ENCODE results near the gene AATK. TPM values are rescaled to one million over a fixed set of nuclear protein-coding genes. Genes with fewer than 3 reads are reported as not detected.

AATK gene
- total and polyA plus RNA-seq, 2 experiments from 2014 or later = 5.7 to 6.3 TPM

DNA sequence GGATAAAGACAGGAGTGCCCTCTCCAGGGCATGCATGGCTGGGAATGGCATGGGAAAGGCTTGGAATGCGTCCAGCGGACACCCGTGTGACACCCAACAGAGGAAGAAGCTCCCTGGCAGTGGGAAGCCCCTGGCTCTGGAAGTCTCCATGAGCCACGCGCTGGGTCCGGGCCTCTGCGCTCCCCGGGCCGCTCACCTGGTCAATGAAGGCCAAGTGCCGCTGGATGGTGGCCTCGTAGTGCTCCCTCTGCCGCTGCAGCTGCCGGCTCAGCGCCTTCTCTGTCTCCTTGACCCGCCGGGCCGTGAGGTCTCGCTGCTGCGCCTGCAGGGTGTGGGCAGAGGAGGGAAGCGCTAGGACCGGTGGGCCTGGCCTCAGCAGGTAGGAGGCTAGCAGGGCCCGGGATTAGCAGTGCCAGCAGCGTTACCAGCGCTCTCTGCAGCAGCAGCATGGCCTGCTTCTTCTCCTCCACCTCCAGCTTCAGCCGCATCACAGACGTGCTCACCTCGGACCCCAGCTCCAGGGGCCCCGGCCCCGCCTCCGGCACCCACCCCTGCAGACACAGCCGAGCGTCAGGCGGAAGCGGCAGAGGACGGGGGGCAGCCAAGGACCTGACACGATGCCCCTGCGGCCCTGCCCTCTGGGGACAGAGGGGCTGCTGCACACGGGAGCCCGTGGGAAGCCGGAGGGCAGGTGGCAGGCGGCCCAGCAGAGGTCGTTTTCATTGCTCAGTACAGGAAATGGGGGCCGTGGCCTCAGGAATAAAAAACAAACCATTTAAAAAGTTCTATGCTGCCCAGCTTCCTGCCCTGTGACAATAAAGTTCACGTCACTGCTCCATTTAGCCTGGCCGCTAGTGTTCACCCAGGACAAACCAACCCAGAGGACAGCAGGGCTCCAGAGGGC lies 30.7 kb upstream of the AATK start:
- no peaks in the 10 kb centered on the region for H3K36me3 ChIP-seq (replicated peaks; ENCODE audit: insufficient read depth, low read depth)
- WGBS (ENCODE audit: low lambda C conversion rate, missing lambda C conversion rate) = 96% methylated on average over 42 of the region's 45 CpGs

DNA sequence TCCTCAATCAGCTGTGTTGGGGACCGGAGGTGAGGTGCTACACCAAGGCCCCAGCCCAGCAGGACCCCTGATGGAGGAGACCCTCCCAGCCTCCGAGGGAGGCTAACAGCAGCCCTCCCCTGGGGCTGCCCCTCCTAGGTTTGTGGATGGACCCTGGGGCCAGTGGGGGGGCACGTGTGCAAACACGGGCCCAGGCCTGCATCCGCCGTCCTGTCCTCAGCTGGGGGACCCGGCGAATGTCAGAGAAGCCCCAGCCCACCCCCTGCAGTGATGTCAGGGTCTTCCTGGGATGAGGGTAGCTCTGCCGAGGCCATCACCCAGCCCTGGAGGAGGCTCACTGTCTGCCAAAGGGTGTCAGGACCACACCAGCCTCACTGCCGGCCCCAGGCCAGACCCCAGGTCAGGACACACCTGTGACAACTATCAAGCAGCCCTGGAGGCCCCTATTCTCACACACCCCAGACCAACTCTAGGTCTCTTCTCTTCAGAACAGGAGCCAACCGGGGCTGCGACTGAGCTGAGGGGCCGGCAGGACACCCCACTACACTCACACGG lies 30.0 kb upstream of the AATK start:
- Histone ChIP-seq H4K20me1 (ENCODE audit: insufficient read depth, poor library complexity, severe bottlenecking) (no peaks in the 10 kb centered on the region), H3K9me2 (replicated peaks; ENCODE audit: insufficient read depth) (no peaks in the 10 kb centered on the region), H2AFZ (no peak overlapping the region), H3K9me3 (ENCODE audit: low read depth) (no peaks in the 10 kb centered on the region), H3K4me3 (no peak overlapping the region), H3K27ac (no peak overlapping the region), H3K36me3 (replicated peaks; ENCODE audit: insufficient read depth, low read depth) (no peaks in the 10 kb centered on the region), H3K27me3 (no peaks in the 10 kb centered on the region), H3K79me2 (no peaks in the 10 kb centered on the region), H3K4me1 (ENCODE audit: insufficient read depth) (no peaks in the 10 kb centered on the region), H3K4me2 (no peak overlapping the region)
- TF ChIP-seq EZH2 (IDR thresholded peaks at IDR 0.05; ENCODE audit: borderline replicate concordance) (no peak), EZH2phosphoT487 (IDR thresholded peaks at IDR 0.05; ENCODE audit: low read depth, severe bottlenecking, unreplicated experiment) (no peak)
- TF ChIP-seq, protein P1, sequence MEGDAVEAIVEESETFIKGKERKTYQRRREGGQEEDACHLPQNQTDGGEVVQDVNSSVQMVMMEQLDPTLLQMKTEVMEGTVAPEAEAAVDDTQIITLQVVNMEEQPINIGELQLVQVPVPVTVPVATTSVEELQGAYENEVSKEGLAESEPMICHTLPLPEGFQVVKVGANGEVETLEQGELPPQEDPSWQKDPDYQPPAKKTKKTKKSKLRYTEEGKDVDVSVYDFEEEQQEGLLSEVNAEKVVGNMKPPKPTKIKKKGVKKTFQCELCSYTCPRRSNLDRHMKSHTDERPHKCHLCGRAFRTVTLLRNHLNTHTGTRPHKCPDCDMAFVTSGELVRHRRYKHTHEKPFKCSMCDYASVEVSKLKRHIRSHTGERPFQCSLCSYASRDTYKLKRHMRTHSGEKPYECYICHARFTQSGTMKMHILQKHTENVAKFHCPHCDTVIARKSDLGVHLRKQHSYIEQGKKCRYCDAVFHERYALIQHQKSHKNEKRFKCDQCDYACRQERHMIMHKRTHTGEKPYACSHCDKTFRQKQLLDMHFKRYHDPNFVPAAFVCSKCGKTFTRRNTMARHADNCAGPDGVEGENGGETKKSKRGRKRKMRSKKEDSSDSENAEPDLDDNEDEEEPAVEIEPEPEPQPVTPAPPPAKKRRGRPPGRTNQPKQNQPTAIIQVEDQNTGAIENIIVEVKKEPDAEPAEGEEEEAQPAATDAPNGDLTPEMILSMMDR (IDR thresholded peaks at IDR 0.05; ENCODE audit: poor library complexity) = no peak
- 94% methylated on average over 13 of the region's 14 CpGs for WGBS (ENCODE audit: low lambda C conversion rate, missing lambda C conversion rate)
- DNase-seq (ENCODE audit: low spot score) = no peak

More for the DNA sequence above, 30.7 kb upstream of the AATK start:
- Histone ChIP-seq H3K4me3 (no peak overlapping the region), H3K4me1 (ENCODE audit: insufficient read depth) (no peaks in the 10 kb centered on the region), H3K4me2 (no peak overlapping the region), H3K9me2 (replicated peaks; ENCODE audit: insufficient read depth) (no peaks in the 10 kb centered on the region), H2AFZ (no peak overlapping the region), H3K9me3 (ENCODE audit: low read depth) (no peaks in the 10 kb centered on the region), H3K27ac (no peak overlapping the region), H3K79me2 (no peaks in the 10 kb centered on the region), H3K27me3 (no peaks in the 10 kb centered on the region), H4K20me1 (ENCODE audit: insufficient read depth, poor library complexity, severe bottlenecking) (no peaks in the 10 kb centered on the region)
- no peak for DNase-seq (ENCODE audit: low spot score)
- TF ChIP-seq EZH2phosphoT487 (IDR thresholded peaks at IDR 0.05; ENCODE audit: low read depth, severe bottlenecking, unreplicated experiment) = no peak
- TF ChIP-seq EZH2 (IDR thresholded peaks at IDR 0.05; ENCODE audit: borderline replicate concordance) = no peak
- TF ChIP-seq, protein P1 (IDR thresholded peaks at IDR 0.05; ENCODE audit: poor library complexity) = no peak

DNA sequence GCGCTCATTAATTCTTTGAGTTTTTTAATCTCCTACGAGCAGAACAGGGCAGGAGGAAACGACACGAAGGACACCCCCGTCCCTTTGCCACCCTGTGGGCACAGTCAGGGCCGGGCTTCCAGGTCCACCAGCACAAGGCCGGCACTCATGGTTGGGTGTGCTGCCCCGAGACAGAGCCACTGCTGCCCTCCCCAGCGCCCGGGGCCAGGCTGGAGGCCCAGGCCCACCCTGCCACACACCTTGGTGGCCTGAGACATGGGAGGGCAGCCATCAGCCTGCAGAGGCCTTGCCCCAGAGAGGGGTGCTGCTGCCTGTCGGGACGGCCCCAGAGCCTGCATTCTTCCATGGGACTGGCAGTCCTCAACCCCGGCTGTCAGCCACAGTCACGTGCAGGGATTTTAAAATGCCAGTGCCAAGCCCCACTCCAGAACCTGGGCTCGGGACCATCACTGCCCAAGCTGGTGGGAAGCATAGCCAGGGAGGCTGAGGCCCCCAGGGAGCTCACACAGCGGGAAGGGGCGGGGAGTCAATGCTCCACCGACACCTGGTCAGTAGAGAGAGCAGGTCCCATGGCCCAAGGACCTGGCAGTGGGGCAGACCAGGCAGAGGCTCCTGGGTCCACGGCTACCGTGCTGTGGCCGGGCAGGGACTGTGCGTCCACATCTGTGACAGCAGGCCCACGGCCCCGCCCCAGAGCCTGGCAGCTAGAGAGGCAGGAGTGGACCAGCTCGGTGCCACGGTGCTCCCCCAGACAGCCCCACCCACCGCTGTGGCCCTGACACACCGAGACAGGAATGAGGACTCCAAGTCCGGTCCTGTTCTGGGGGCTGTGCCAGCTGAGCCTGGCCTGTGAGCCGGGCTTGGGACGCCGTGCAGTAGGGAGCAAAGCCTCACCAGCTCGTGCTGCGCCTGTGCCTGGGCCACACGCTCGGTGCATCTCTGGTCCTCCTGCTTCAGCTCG lies 29.2 kb upstream of the AATK start:
- H3K4me3 ChIP-seq = no peak overlapping the region
- 96% methylated on average over 35 of the region's 37 CpGs for WGBS (ENCODE audit: low lambda C conversion rate, missing lambda C conversion rate)
- H3K9me3 ChIP-seq (ENCODE audit: low read depth) = no peaks in the 10 kb centered on the region
- H2AFZ ChIP-seq = no peak overlapping the region
- no peaks in the 10 kb centered on the region for H3K79me2 ChIP-seq
- H3K27me3 ChIP-seq = no peaks in the 10 kb centered on the region
- H4K20me1 ChIP-seq (ENCODE audit: insufficient read depth, poor library complexity, severe bottlenecking) = no peaks in the 10 kb centered on the region
- no peak overlapping the region for H3K27ac ChIP-seq
- no peaks in the 10 kb centered on the region for H3K4me1 ChIP-seq (ENCODE audit: insufficient read depth)
- no peak for DNase-seq (ENCODE audit: low spot score)
- H3K9me2 ChIP-seq (replicated peaks; ENCODE audit: insufficient read depth) = no peaks in the 10 kb centered on the region
- no peak for TF ChIP-seq EZH2 (IDR thresholded peaks at IDR 0.05; ENCODE audit: borderline replicate concordance)
- TF ChIP-seq, protein P1 (IDR thresholded peaks at IDR 0.05; ENCODE audit: poor library complexity) = no peak
- TF ChIP-seq EZH2phosphoT487 (IDR thresholded peaks at IDR 0.05; ENCODE audit: low read depth, severe bottlenecking, unreplicated experiment) = no peak
- no peak overlapping the region for H3K4me2 ChIP-seq
- H3K36me3 ChIP-seq (replicated peaks; ENCODE audit: insufficient read depth, low read depth) = no peaks in the 10 kb centered on the region

Data from hepatocyte (in vitro differentiated cells).